ENCODE measurements around the gene C3.
"Not testable (repeated sequence)": the region's sequence is repeated elsewhere in the genome, so short reads cannot be mapped to it uniquely, and the experiment has no call there.

DNA sequence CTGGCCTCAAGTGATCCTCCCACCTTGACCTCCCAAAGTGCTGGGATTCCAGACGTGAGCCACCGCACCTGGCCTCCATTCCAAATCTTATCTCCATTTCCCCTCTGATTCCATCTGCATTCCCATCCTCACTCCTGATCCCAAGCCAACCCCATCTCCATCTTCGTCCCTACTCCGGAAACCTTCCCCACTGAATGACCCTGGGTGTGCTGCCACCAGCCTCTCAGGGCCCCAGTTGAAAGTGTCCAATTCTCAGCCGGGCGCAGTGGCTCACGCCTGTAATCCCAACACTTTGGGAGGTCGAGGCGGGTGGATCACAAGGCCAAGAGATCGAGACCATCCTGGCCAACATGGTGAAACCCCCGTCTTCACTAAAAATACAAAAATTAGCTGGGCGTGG lies 11.5 kb downstream of the C3 start:
- TF ChIP-seq, protein P1, sequence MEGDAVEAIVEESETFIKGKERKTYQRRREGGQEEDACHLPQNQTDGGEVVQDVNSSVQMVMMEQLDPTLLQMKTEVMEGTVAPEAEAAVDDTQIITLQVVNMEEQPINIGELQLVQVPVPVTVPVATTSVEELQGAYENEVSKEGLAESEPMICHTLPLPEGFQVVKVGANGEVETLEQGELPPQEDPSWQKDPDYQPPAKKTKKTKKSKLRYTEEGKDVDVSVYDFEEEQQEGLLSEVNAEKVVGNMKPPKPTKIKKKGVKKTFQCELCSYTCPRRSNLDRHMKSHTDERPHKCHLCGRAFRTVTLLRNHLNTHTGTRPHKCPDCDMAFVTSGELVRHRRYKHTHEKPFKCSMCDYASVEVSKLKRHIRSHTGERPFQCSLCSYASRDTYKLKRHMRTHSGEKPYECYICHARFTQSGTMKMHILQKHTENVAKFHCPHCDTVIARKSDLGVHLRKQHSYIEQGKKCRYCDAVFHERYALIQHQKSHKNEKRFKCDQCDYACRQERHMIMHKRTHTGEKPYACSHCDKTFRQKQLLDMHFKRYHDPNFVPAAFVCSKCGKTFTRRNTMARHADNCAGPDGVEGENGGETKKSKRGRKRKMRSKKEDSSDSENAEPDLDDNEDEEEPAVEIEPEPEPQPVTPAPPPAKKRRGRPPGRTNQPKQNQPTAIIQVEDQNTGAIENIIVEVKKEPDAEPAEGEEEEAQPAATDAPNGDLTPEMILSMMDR (IDR thresholded peaks at IDR 0.05 in 2 of 3, conservative IDR thresholded peaks at IDR 0.05 in 1 of 3; ENCODE audit: borderline replicate concordance in 1 of 3, insufficient read depth in 1 of 3, low read depth in 2 of 3, low read length in 2 of 3) = not testable (repeated sequence)
- not testable (repeated sequence) for TF ChIP-seq ZNF274 (IDR thresholded peaks at IDR 0.05; ENCODE audit: low read depth, low read length); ATF3 (IDR thresholded peaks at IDR 0.05); CEBPB (IDR thresholded peaks at IDR 0.05; ENCODE audit: low read depth); POLR2AphosphoS5 (IDR thresholded peaks at IDR 0.05; ENCODE audit: low read depth, low read length); EZH2 (IDR thresholded peaks at IDR 0.05); REST (IDR thresholded peaks at IDR 0.05; ENCODE audit: low read depth); JUND (IDR thresholded peaks at IDR 0.05); POLR2A (IDR thresholded peaks at IDR 0.05; ENCODE audit: borderline replicate concordance, extremely low read depth, insufficient read depth, insufficient read length); EZH2phosphoT487 (IDR thresholded peaks at IDR 0.05; ENCODE audit: borderline replicate concordance); RAD21 (IDR thresholded peaks at IDR 0.05; ENCODE audit: low read depth); CBX3 (IDR thresholded peaks at IDR 0.05; ENCODE audit: low read depth); TCF7L2 (IDR thresholded peaks at IDR 0.05; ENCODE audit: borderline replicate concordance, extremely low read depth, insufficient read depth, insufficient read length)
